Inflammatory macrophage treated with lipopolysaccharide for 4 hours (primary cell): Measurements from ENCODE around the gene NEDD4L.
"Not testable (repeated sequence)": the region's sequence is repeated elsewhere in the genome, so short reads cannot be mapped to it uniquely, and the experiment has no call there.

Source experiments
- DNase-seq: peaks from one replicate; pipeline ENCODE4 v3.0.0-alpha.2; 2020

The NEDD4L gene

DNA sequence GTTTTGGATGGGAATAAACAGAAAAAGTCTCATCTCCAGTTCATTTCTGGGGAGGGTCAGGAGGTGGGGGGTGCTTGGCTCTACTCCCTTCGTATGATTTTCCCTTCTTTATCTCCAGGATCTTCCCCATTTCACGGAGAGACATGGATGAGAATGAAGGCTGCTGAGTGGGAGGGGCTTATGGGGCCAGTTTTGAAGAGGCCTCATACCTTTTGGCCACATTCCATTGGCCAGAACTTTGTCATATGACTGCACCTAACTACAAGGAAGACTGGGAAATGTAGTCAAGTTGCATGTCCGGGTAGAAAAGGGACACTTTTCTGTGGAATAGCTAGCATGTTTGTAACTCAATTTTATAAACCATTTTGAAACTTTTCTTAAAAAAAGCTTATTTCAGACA lies 117.6 kb downstream of the NEDD4L start:
- DNase-seq, result no peak

DNA sequence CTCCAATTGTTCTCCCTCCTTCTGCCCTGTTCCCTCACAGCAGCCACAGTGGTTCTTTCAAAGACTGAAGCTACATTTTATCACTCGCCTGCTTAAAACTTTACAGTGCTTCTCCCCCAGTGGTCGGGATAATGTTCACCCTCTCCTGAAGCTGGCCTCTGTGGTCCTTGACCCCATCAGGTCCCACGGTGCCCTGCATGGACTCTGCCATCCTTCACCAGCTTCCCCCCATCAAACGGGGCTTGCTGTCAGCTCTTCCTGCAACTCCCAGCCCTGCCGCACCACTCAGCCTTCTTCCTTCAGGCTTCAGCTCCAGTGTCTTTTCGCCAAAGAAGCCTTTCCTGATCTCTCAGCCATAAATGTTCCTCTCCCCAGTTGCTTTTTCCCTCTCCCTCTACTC lies 118.1 kb downstream of the NEDD4L start:
- DNase-seq, result no peak

DNA sequence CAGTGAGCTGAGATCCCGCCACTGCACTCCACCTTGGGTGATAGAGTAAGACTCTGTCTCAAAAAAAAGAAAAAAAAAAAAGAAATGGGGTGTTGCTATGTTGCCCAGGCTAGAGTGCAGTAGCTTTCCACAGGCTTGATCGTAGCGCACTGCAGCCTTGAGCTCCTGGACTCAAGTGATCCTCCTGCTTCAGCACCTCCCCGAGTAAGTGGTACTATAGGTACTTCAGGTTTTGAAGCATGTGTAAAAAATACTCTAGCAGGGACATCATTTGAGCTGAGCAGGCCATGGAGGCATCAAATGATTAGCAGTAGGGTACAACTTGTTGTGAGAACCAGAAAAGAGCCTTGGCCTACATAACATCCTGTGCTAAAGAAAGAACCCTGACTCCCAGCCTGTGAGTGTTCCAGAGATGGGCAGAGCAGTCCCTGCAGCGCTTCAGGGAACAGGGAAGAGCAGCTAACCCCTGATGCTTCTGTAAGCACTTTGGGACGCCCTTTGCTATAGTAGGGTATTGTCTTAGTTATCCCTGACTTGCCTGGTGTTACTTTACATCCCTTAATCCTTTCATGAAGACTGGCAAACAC lies 119.1 kb downstream of the NEDD4L start:
- DNase-seq, result no peak

DNA sequence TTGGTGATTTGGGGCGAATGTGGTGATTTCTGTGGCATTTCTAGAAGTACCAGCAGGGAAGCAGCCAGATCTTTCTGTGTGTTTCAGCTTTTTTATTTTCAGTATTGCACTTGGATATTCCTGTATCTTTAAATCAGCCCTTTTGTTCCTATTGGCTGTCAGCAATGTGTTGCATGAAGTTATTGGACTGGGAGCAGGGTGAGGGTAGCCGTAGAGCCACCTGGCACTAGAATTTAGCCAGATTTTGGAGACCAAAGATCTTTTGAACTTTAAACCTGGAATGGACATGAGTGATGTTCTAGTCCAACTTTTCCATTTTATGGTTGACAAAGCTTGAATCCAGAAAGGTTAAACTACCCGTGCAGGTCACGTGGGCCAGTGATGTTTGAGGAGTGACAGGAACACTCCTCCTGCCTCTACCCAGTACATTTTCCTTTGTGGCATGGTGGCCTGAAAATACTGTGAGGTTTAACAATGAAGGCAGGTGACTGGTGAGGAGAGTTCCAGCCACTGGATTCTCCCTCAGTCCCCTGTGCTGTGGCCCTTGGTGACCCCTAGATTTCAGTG lies 122.3 kb downstream of the NEDD4L start:
- no peak for DNase-seq

DNA sequence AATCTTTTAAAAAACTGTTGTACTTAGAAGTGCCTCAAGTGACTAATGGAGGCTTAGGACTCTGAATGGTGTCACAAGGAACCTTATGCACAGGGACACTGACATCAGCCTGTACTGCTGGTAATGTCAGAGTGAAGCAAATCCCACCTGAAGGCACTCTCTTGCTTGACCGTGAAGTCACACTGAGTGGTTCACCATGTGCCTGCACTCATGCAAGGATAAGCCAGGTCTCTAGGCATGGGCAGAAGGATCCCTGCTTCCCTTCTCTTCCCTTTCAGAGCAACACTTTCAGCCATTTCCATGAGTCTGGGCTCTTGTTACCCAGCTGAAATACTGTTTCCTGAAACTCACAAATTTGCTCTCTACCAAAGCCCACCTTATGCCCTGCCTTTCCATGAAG lies 123.0 kb downstream of the NEDD4L start:
- no peak for DNase-seq

DNA sequence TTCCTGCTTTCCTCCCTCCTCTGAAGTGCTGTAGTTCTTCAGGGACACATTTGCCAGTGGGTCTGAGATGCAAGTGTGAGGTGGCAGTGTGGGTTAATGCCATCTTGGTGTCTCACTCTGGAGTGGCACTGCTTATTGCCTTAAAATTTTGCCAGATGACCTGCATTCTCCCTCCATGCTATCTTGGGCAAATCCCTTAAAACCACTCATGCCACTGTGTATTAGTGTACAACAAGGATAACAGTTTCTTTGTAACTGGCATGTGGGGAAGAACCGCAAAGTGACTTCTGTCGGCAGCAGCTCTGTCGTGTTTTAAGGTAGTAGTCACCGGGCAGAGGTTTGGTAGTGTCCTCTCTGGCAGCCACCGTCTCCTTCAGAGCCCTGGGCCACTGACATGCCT lies 124.2 kb downstream of the NEDD4L start:
- DNase-seq, result no peak

DNA sequence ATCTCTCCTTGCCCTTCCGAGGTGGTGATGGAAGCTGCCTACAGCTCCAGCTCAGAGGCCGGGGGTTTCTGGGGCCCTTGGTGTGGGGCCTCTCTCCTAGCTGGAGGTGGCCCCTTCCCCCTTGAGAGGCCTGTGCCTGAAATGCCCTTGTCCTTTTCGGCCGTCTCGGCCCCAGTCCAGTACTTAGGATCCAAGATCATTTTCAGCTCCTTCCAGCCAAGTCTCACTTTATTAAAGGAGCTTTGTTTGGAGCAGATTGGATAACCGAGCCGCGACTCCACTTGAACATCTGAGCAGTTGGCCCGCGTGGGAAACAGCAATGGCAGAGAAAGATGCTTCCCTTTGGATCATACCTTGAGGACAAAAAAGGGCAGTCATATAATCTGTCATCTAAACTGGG lies 125.0 kb downstream of the NEDD4L start:
- DNase-seq, result no peak

DNA sequence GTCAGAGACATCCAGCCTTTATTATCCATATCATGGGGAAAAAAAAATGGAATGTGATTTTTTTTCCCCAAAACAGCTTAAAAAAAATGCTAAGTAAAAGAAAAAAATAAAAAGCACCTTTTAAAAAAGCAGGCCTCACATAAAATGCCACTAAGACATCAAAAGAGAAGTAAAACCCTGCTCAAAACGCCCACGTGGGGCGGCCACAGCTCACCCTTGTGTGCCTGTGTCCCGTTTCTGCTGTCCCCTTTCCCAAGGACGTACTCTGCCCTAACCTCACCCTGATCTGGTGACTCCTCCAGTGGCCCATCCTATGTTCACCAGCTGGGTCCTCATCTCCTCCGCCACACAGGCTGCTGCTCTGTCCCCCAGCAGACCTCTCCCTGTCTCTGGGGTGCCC lies 125.4 kb downstream of the NEDD4L start:
- DNase-seq, result no peak

DNA sequence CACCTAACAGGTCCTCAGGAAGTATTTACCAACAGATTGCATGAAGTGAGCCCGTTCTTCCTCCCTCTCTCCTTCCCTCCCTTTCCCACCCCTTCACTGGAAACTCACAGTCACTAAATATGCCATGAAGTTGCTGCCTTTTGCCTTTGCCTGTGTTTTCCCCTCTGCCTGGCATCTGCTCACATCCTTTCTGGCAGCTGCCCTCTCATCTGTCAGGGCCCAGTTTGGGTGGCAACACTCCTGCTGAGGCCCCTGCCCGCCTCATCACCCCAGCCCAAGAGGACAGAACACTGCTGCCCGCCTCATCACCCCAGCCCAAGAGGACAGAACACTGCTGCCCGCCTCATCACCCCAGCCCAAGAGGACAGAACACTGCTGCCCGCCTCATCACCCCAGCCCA lies 126.0 kb downstream of the NEDD4L start:
- DNase-seq, result not testable (repeated sequence)

DNA sequence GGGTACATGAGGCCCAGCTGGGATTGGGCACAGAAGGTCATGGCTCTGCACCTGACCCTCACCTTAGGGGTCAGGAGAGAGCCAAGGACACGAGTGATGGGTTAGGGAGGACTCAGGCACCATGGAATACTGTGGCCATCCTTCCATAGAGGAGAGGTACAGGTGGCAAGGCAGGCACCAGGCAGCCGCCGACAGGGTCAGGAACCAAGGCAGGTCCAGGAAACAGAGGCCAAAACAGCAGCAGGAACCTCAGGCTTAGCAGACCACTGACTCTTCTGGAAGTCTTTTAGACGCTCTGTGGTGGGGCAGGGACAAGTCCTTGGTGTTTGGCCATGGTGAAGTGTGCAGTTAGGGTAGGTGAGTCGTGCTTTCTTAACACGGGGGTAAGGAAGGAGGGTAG lies 128.0 kb downstream of the NEDD4L start:
- DNase-seq, result no peak

DNA sequence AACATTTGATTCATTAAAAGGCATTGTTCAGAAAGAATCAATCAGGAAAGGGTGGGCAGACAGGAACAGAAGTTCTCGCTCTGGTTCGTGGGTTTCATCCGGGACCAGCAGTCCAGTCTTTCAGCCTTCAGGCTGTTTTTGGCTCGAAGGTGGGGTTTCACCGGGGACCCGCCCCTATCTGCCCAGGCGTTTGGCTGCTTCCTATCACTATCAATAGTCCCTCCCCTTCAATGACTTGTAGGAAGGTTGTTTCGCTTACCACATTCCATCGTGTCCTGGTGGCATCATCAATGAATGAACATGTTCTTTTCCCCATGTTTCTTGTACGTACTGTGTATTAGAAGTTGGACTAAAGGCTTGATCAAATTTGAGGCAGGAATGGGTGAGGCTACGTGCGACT lies 130.3 kb downstream of the NEDD4L start:
- no peak for DNase-seq

DNA sequence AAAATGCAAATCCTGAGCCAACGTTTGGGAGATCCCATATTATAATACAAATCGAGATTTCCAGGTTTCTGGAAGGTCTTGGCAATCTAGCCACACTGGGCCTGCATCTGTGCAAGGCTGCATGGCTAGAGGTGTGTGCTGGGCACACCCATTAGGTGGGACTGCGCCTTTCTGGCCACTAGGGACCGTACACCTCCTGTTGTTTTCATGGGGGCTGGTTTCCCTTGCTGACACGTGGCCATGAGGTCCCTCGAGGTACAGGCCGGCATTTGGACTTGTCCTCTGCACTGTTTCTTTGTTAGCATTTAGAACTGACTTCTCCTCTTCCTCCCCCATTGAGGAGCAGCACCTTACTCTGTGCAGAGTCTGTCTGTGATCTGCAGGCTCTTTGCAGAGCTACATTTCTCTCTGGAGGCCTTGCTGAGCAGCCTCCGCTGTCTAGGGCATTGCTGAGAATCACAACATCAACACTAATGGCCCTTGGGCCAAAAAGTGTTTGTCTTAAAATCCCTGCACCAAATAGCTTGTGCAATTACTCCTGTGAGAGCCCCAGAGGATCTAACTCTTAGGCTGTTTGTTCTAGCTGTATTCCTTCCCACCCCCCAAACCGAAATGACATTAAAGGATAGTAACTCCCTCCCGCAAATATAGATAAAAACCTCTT lies 131.2 kb downstream of the NEDD4L start:
- DNase-seq, result no peak

DNA sequence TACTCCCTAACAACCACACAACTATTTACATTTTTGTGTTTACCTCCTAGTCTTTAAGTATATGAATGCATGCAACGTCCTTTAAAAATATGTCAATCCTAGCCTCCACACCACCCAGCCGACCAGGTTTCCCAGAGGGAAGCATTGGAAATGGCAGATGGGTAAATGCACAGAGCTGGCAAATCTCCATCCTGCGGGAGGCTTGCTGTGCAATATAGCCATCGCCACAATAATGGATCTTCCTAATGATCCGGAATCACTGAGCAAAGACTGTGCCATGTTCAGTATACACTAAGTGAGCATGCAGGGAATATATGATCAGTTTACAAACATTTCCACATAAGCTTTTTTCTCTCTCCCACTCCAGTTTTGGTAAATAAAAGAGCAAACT lies 131.8 kb downstream of the NEDD4L start:
- no peak for DNase-seq

DNA sequence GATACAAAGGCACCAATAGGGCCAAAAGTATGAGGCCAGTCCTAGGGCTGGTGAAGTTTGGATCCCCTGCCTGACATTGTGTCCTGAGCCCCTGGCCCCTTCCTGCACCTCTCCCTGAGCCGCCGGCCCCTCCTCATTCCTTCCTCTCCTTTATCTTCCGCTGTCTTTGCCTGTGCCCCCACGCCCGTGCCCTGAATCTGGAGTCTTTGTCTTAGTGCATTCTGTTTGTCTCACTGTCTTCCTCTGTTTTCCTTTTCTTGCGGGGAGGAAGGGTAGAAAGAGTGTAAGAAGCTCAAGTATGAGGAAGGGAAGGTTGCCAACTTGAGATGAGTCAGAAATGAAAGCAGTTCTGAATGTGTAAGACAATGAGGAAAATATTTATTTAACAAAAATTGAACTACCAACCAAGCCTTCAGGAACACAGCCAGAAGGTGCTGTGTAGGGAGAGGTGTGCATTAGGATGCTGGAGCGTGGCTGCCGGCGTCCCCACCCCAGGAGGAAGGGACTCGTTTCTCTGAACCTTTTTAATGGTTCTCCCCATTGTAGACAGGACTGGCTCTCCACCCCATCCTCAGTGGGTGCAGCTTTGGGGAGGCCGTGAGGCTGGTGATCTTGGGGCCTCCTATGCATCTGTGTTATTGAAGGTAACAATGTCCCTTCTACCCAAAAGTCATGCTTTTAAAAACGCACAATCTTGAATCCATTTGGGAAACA lies 133.1 kb downstream of the NEDD4L start:
- DNase-seq, result no peak

DNA sequence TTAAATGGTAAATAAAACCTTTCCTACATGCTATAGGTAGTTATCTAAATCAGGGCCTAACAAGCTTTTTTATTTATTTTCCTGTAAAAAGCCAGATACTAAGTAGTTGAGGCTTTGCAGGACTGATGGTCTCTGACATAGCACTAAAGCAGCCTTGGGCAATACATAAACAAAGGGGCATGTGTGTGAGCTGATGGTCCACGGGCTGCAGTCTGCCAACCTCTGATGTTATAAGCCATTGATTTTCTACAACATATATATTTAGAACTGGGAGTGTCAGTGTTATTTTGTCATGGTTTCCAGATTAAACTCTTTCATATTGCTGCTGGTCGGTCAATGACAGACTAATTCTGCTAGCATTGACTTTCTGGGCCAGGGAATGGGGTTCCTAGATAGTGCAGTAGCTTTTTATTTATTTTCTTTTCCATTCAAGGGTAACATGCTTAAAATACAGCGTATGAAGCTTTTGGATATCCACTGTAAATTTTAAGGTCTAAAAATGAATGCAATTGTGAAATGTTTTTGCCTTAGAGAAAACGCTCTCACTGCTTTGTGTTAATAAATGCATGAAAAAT lies 134.0 kb downstream of the NEDD4L start:
- no peak for DNase-seq

DNA sequence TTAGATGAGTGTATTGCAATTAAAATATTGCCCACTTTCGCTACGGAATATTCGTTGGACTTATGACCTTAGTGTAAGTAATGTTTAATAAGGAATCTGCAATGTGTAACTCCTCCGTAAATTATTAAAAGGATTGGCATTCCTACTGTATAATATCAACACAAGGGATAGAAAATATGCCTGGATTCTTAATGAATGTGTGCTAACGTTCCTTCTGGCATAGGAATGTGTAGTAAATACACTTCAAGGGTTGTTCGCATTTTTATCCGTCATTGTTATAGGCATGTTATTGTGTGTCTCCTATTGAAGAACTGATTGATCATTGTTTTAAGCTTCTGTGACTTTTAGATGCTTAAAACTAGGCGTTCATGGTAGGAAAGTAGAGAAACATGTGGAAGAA lies 134.5 kb downstream of the NEDD4L start:
- no peak for DNase-seq

DNA sequence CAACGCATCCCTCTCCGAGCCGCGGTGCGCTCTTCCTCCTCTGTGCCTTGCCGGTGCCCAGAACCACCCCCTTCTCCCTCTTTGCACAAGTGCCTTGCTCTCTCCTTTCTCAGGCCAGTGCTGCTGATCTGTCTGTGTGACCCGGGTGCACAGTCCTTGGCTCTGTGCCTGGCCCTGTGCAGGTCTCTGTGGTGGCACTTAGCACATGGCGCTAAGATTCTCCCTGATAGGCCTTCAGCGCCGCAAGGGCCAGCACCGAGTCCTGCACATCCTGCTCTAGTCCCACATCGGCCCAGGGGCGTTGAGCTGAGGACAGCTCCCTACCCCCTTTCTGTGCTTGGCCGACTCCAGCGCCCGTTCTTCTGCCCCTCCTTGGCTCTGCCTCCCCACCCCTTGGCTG lies 136.1 kb downstream of the NEDD4L start:
- no peak for DNase-seq

DNA sequence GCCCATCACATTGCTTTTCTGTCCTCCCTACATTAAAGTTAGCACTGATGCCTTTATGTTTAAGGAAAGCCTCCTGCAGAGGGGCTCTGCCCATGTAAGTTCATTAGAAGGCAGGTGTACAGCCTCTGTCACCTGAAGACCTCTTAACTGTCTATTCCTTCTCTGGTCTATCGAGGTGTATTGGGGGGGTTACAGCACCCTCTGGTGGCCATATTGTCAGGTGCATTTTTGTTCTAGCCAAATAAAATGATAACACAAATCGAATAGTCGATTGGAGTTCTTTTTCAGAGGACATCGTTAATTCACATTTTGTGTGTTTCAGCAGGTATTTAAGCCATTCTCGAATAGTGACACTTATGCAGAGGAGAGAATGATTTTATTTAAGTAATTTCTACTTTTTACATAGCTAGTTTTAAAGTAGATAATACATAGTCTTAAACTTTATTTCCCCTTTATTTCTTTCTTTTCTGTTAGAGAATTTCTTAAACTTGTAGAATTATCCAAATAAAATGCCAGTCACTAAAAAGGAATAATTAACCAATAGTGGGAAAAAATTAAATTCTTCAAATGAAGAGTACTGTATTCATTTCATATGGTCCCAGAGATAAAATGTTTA lies 136.8 kb downstream of the NEDD4L start:
- DNase-seq, result peak; percentile 42

DNA sequence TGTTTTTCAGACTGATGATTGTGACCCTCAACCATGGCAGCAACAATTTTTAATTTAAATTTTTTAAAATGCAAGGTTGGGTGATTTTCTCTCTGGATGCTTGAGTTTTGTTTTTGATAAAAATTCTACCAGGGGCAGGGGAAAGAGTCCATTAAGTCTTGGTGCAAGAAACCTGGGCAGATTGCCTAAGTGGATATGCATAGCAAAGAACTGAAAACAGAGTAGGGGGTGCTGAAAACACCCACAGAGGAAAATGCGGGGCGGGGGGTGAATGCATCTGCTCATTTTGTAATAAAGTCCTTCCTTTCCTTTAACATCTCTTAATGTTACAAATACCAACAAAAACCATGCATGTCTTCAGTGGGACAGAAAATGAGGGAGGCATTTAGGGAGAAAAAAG lies 138.0 kb downstream of the NEDD4L start:
- DNase-seq, result no peak

DNA sequence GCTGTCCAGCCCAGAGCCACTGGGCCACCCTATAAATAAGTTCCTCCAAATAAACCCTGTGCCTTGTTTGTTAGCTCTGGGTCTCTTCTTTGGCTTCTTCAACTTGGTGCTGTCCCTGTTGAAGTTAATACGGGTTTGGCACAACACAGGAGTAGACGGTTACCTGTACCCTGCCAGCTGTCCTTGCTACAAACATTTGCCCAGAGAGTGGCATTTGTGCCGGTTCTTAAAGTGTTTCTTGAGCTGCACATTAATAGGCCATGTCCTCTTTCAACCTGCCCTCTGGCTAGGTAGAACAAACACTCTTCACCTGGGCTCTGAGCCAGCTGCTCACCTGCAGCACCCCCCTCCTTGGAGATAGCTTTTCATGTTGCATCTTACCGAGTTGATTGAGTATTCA lies 139.2 kb downstream of the NEDD4L start:
- DNase-seq, result no peak

DNA sequence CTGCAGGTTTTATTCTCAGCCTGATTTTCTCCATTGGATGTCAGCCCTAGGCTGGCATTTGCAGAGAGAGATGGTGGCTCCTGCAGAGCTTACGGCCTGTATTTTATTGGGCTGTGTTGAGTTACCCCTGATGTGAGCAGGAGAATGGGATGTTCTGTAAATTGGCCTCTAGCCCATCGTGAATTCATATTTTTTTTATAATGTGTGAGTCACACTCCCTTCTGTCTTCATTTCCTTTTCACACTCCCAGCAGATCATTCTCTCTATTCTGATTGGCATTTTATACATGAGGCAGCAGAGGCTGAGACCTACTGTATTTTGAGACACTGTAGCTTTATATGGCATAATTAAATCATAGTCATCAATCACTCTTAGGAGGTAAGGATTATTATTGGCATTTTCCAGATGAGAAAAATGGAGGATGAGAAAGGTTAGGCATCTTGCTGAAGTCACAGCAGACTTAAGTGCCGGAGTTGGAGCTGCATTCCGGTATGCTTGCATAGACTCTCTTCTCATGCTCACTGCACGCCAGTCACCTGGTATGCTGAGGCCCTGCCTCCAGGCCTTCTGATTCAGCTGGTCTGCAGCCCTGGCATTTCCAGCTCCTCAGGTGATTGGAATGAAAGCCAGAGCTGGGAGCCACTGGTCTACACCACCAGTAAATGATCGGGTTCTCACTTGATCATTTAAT lies 142.4 kb downstream of the NEDD4L start:
- no peak for DNase-seq

DNA sequence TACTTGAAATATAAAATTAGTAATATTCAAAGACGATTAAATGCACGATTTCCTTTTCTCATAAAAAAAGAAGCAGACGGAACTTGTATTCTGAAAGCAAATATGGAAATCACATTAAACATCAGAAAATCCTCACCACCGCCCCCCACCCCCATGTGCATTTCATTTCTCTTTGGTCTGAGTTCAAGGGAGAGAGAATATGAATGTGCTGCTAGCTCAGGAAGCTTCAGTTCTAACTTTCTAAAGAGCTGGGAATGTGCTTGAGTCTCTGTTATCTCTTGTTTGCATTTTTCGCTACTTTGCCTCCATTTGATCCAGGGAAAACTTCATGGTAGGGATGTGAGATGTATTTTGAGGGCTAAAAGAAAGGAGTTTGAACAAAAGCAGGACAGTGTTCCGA lies 143.6 kb downstream of the NEDD4L start:
- no peak for DNase-seq

DNA sequence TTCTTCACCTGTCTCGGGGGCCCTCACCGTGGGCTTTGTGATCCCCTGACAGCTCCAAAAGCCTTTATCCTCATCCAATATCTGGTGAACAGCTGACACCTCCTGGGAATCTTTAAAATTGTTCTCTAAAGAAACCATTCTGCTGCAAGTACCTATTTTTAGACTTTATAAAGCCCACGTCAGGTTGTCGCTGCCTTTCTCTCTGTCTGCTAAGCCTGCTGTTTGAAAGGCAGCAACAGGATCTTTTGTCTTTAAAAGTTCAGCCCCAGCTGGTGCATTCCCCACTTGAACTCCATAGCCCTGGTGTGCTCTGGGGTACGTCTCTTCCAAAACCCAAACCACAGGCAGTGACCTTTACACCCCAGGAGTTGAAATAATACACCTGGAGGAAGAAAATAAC lies 145.0 kb downstream of the NEDD4L start:
- no peak for DNase-seq
